ENCODE results near the gene SIL1.
"Not testable (repeated sequence)": the region's sequence is repeated elsewhere in the genome, so short reads cannot be mapped to it uniquely, and the experiment has no call there.

SIL1 gene

GRCh38 chr5:139108063-139108824, 89.9 kb downstream of the SIL1 start:
- DNase-seq (ENCODE audit: low read depth in 2 of 2), result no peak

- DNase-seq (ENCODE audit: low read depth in 2 of 2), result no peak
Measured at GRCh38 chr5:139105621-139106071, 92.5 kb downstream of the SIL1 start.

GRCh38 chr5:139104577-139105276, 93.4 kb downstream of the SIL1 start:
- no peak for DNase-seq (ENCODE audit: low read depth in 2 of 2)

- no peak for DNase-seq (ENCODE audit: low read depth in 2 of 2)
Measured at GRCh38 chr5:139103762-139104161, 94.4 kb downstream of the SIL1 start.

- no peak for DNase-seq (ENCODE audit: low read depth in 2 of 2)
Measured at GRCh38 chr5:139100825-139101224, 97.3 kb downstream of the SIL1 start.

- DNase-seq (ENCODE audit: low read depth in 2 of 2), result no peak
Measured at GRCh38 chr5:139094154-139095131, 103.7 kb downstream of the SIL1 start.

- no peak for DNase-seq (ENCODE audit: low read depth in 2 of 2)
Measured at GRCh38 chr5:139092741-139093343, 105.3 kb downstream of the SIL1 start.

GRCh38 chr5:139091439-139092156, 106.6 kb downstream of the SIL1 start:
- no peak for DNase-seq (ENCODE audit: low read depth in 2 of 2)

- no peak for DNase-seq (ENCODE audit: low read depth in 2 of 2)
Measured at GRCh38 chr5:139090581-139090980, 107.6 kb downstream of the SIL1 start.

- DNase-seq (ENCODE audit: low read depth in 2 of 2), result no peak
Measured at GRCh38 chr5:139088024-139088423, 110.1 kb downstream of the SIL1 start.

GRCh38 chr5:139082813-139083498, 115.2 kb downstream of the SIL1 start:
- no peak for DNase-seq (ENCODE audit: low read depth in 2 of 2)

- no peak for DNase-seq (ENCODE audit: low read depth in 2 of 2)
Measured at GRCh38 chr5:139079991-139080610, 118.1 kb downstream of the SIL1 start.

GRCh38 chr5:139079225-139079990, 118.8 kb downstream of the SIL1 start:
- no peak for DNase-seq (ENCODE audit: low read depth in 2 of 2)

- DNase-seq (ENCODE audit: low read depth in 2 of 2), result no peak
Measured at GRCh38 chr5:139078345-139078744, 119.8 kb downstream of the SIL1 start.

GRCh38 chr5:139077899-139078298, 120.3 kb downstream of the SIL1 start:
- no peak for DNase-seq (ENCODE audit: low read depth in 2 of 2)

- DNase-seq (ENCODE audit: low read depth in 2 of 2), result no peak
Measured at GRCh38 chr5:139076111-139076510, 122.1 kb downstream of the SIL1 start.

- no peak for DNase-seq (ENCODE audit: low read depth in 2 of 2)
Measured at GRCh38 chr5:139075066-139076050, 122.8 kb downstream of the SIL1 start.

- not testable (repeated sequence) for DNase-seq (ENCODE audit: low read depth in 2 of 2)
Measured at GRCh38 chr5:139073956-139074355, 124.2 kb downstream of the SIL1 start.
